GM23338 (cell line): ENCODE measurements around the gene IL16. TPM values are rescaled to one million over a fixed set of nuclear protein-coding genes. Genes with fewer than 3 reads are reported as not detected.

ENCODE experiments used
- ATAC-seq: fragments of 200-7000 bp; cut with Tn5 transposase; 3 replicates; pipeline ENCODE4 v1.9.1; 2020
- DNase-seq: peaks from one replicate; pipeline ENCODE4 v3.0.0-alpha.2; 2015; ENCODE audit warnings: low spot score
- H2AFZ ChIP-seq: fragments of 200-600 bp; sonication (generic); 2 replicates; pipeline ENCODE4 v1.8.0; 2016; ENCODE audit warnings: antibody characterized with exemption, mild to moderate bottlenecking, moderate library complexity
- H3F3A ChIP-seq: fragments of 200-600 bp; sonication (generic); replicated peaks from 2 replicates; pipeline ENCODE4 v1.8.0; 2017; ENCODE audit warnings: antibody characterized with exemption, mixed run types, low read depth
- H3K27ac ChIP-seq: fragments of 200-600 bp; sonication (generic); 2 replicates; pipeline ENCODE4 v1.6.1; 2016; ENCODE audit warnings: low read depth
- H3K27me3 ChIP-seq: fragments of 200-600 bp; sonication (generic); 2 replicates; pipeline ENCODE4 v1.8.0; 2016; ENCODE audit warnings: mild to moderate bottlenecking, mixed run types, moderate library complexity; ENCODE audit not compliant: insufficient read depth
- H3K36me3 ChIP-seq: fragments of 200-600 bp; sonication (generic); 2 replicates; pipeline ENCODE4 v1.8.0; 2016; ENCODE audit warnings: mild to moderate bottlenecking; ENCODE audit not compliant: insufficient read depth
- H3K4me1 ChIP-seq: fragments of 200-600 bp; sonication (generic); 2 replicates; pipeline ENCODE4 v1.8.0; 2016; ENCODE audit warnings: mild to moderate bottlenecking, moderate library complexity; ENCODE audit not compliant: insufficient read depth
- H3K4me2 ChIP-seq: fragments of 200-600 bp; sonication (generic); 2 replicates; pipeline ENCODE4 v1.7.1; 2017; ENCODE audit warnings: mixed run types
- H3K4me3 ChIP-seq: fragments of 200-600 bp; sonication (generic); 2 replicates; pipeline ENCODE4 v1.6.1; 2016; ENCODE audit warnings: mixed run types
- H3K79me2 ChIP-seq: fragments of 200-600 bp; sonication (generic); replicated peaks from 2 replicates; pipeline ENCODE4 v1.8.0; 2017; ENCODE audit warnings: mild to moderate bottlenecking; ENCODE audit not compliant: insufficient read depth
- H3K9me2 ChIP-seq: fragments of 200-600 bp; sonication (generic); 2 replicates; pipeline ENCODE4 v1.8.0; 2017; ENCODE audit not compliant: insufficient read depth
- H4K20me1 ChIP-seq: fragments of 200-600 bp; sonication (generic); replicated peaks from 2 replicates; pipeline ENCODE4 v1.8.0; 2017; ENCODE audit warnings: mild to moderate bottlenecking; ENCODE audit not compliant: insufficient read depth
- H3K27ac Mint-ChIP-seq: 2 replicates; pipeline ENCODE4 v1.8.0; 2020; ENCODE audit warnings: inconsistent platforms, mild to moderate bottlenecking, moderate library complexity, mixed read lengths
- H3K27me3 Mint-ChIP-seq: 3 replicates; pipeline ENCODE4 v1.8.0; 2022; ENCODE audit warnings: low read depth, mild to moderate bottlenecking, moderate library complexity, mixed read lengths, inconsistent platforms; ENCODE audit not compliant: insufficient read depth, poor library complexity
- H3K36me3 Mint-ChIP-seq: 3 replicates; pipeline ENCODE4 v1.8.0; 2021; ENCODE audit warnings: low read depth, mild to moderate bottlenecking, inconsistent platforms, moderate library complexity, mixed read lengths
- H3K4me1 Mint-ChIP-seq: 3 replicates; pipeline ENCODE4 v1.8.0; 2020; ENCODE audit warnings: mild to moderate bottlenecking, inconsistent platforms, mixed read lengths
- H3K4me3 Mint-ChIP-seq: 3 replicates; pipeline ENCODE4 v1.8.0; 2021; ENCODE audit warnings: moderate library complexity, mild to moderate bottlenecking, inconsistent platforms, mixed read lengths
- H3K9me3 Mint-ChIP-seq: 3 replicates; pipeline ENCODE4 v1.8.0; 2020; ENCODE audit warnings: moderate library complexity, mild to moderate bottlenecking, inconsistent platforms, mixed read lengths
- CTCF ChIP-seq, 2 experiments: fragments of 200-600 bp in 1 of 2; sonication (generic) in 1 of 2; conservative IDR thresholded peaks; 2 replicates each; pipeline versions ENCODE4 v1.5.1 to v1.6.1; 2016 to 2017; ENCODE audit warnings: antibody characterized with exemption in 2 of 2, low read depth in 2 of 2, mild to moderate bottlenecking in 2 of 2, moderate library complexity in 1 of 2
- EZH2 ChIP-seq: fragments of 200-600 bp; sonication (generic); IDR thresholded peaks from one replicate; pipeline ENCODE4 v1.8.0; 2017; ENCODE audit warnings: antibody characterized with exemption, mild to moderate bottlenecking, low read depth; ENCODE audit not compliant: unreplicated experiment
- NANOG ChIP-seq: IDR thresholded peaks from 2 replicates; pipeline ENCODE4 v1.6.1; 2016; ENCODE audit warnings: antibody characterized with exemption, borderline replicate concordance
- POLR2AphosphoS5 ChIP-seq: IDR thresholded peaks from 2 replicates; pipeline ENCODE4 v1.6.1; 2016; ENCODE audit warnings: antibody characterized with exemption, low read depth
- STAT1 ChIP-seq: IDR thresholded peaks from one replicate; pipeline ENCODE4 v1.6.1; 2016; ENCODE audit warnings: antibody characterized with exemption; ENCODE audit not compliant: unreplicated experiment
- ZNF331 ChIP-seq: fragments of 250-450 bp; sonication (Bioruptor Pico); IDR thresholded peaks from 2 replicates; pipeline ENCODE4 v1.5.0; 2020; ENCODE audit warnings: low read depth, mild to moderate bottlenecking, moderate library complexity
- ZNF462 ChIP-seq: fragments of 250-450 bp; sonication (Bioruptor Pico); IDR thresholded peaks from 2 replicates; pipeline ENCODE4 v1.5.0; 2020; ENCODE audit warnings: mild to moderate bottlenecking, moderate library complexity
- polyA plus RNA-seq: library from polyadenylated mRNA; unstranded; fragments of >200 nt; fragmentation: Nextera tagmentation; extraction: Ambion mirVana; gene quantifications from 2 replicates; pipeline ENCODE4 v1.2.1, GENCODE V29; 2016
- total RNA-seq: library from RNA; depleted of rRNA; stranded (reverse); fragments of >200 nt; shearing (Covaris generic); gene quantifications from 2 replicates; pipeline ENCODE4 v1.2.3, GENCODE V29; 2014

Gene IL16
- total and polyA plus RNA-seq, 2 experiments from 2014 or later = 0.29 TPM; not detected in 1

- TF ChIP-seq ZNF462 (CRISPR knock-in tag) (no peak), CTCF (conservative IDR thresholded peaks at IDR 0.05; ENCODE audit: low read depth in 2 of 2) (no peak), POLR2AphosphoS5 (no peak), ZNF331 (no peak), NANOG (no peak)
These were observed 26.8 kb downstream of the IL16 start (continued) for GRCh38 chr15:81223346-81223971.

- H3K27me3 ChIP-seq = no peaks in the 10 kb centered on the region
- ATAC-seq (no peak), DNase-seq (no peak)
- no peaks in the 10 kb centered on the region for H3K4me1 ChIP-seq
- H3K27ac ChIP-seq = no peak overlapping the region
- H3K27ac Mint-ChIP-seq = no peak overlapping the region
- no peaks in the 10 kb centered on the region for H4K20me1 ChIP-seq
- no peaks in the 10 kb centered on the region for H3F3A ChIP-seq
- no peak overlapping the region for H3K4me2 ChIP-seq
- H3K79me2 ChIP-seq = no peaks in the 10 kb centered on the region
- no peaks in the 10 kb centered on the region for H3K36me3 ChIP-seq
- no peak overlapping the region for H3K4me3 ChIP-seq
- H3K27me3 Mint-ChIP-seq = peaks cover 3% of the 10 kb centered on the region
- no peaks in the 10 kb centered on the region for H3K36me3 Mint-ChIP-seq
- peaks cover 2% of the 10 kb centered on the region; the same call in 1 of the 2 replicates for H3K9me2 ChIP-seq
- no peaks in the 10 kb centered on the region for H3K9me3 Mint-ChIP-seq
- no peak overlapping the region for H3K4me3 Mint-ChIP-seq
- no peaks in the 10 kb centered on the region; the same call in 1 of the 3 replicates for H3K4me1 Mint-ChIP-seq
- H2AFZ ChIP-seq = no peak overlapping the region
- no peak for TF ChIP-seq STAT1
- TF ChIP-seq ZNF331 = no peak
- no peak for TF ChIP-seq POLR2AphosphoS5
- no peak for TF ChIP-seq ZNF462 (CRISPR knock-in tag)
- TF ChIP-seq EZH2 = no peak
These were observed 27.6 kb downstream of the IL16 start for GRCh38 chr15:81224232-81224631.
